CD14-positive monocyte (primary cell): ENCODE measurements around the gene RERE. TPM values are rescaled to one million over a fixed set of nuclear protein-coding genes. Genes with fewer than 3 reads are reported as not detected.

ENCODE experiments used
- DNase-seq, 3 donors: peaks; one replicate each; pipeline ENCODE4 v3.0.0-alpha.2; 2011 to 2022
- H2AFZ ChIP-seq: 2 replicates; pipeline ENCODE4 v1.6.0; 2012; ENCODE audit warnings: mild to moderate bottlenecking, low read depth, low read length, inconsistent platforms; ENCODE audit not compliant: insufficient read depth, poor library complexity, severe bottlenecking
- H3K27ac ChIP-seq, 2 donors: 1 replicate in 1 of 2; 2 replicates in 1 of 2; pipeline ENCODE4 v1.5.1; 2012 to 2013; ENCODE audit warnings: low read length in 2 of 2, control low read depth in 1 of 2, inconsistent platforms in 1 of 2, low read depth in 1 of 2, mild to moderate bottlenecking in 1 of 2
- H3K27me3 ChIP-seq, 2 donors: one replicate each; pipeline versions ENCODE4 v1.6.0 to v1.6.1; 2011 to 2013; ENCODE audit warnings: low read length in 2 of 2; ENCODE audit not compliant: control insufficient read depth in 2 of 2, insufficient read depth in 2 of 2
- H3K36me3 ChIP-seq, 2 donors: replicated peaks in 1 of 2; 1 replicate in 1 of 2; 2 replicates in 1 of 2; pipeline versions ENCODE4 v1.5.1 to v1.6.1; 2012 to 2013; ENCODE audit warnings: low read length in 2 of 2, control low read depth in 1 of 2, inconsistent platforms in 1 of 2, mild to moderate bottlenecking in 1 of 2; ENCODE audit not compliant: insufficient read depth in 2 of 2, control insufficient read depth in 1 of 2
- H3K4me1 ChIP-seq, 2 donors: 1 replicate in 1 of 2; 2 replicates in 1 of 2; pipeline versions ENCODE4 v1.5.1 to v1.6.1; 2012 to 2013; ENCODE audit warnings: low read length in 2 of 2, control low read depth in 1 of 2, inconsistent platforms in 1 of 2, mild to moderate bottlenecking in 1 of 2, moderate library complexity in 1 of 2; ENCODE audit not compliant: insufficient read depth in 2 of 2, control insufficient read depth in 1 of 2
- H3K4me2 ChIP-seq: replicated peaks from 2 replicates; pipeline ENCODE3; 2012; ENCODE audit warnings: low read length, moderate library complexity, mild to moderate bottlenecking; ENCODE audit not compliant: poor library complexity, severe bottlenecking; ENCODE audit errors: extremely low read depth
- H3K4me3 ChIP-seq, 3 experiments: fragments of 200-600 bp in 1 of 3; sonication (generic) in 1 of 3; replicated peaks in 1 of 3; 1 replicate in 2 of 3; 2 replicates in 1 of 3; pipeline ENCODE4 v1.5.1; 2011 to 2013; ENCODE audit warnings: low read length in 3 of 3, mild to moderate bottlenecking in 3 of 3, control low read depth in 2 of 3, low read depth in 2 of 3, inconsistent platforms in 1 of 3, moderate library complexity in 1 of 3
- H3K79me2 ChIP-seq: 2 replicates; pipeline ENCODE4 v1.6.0; 2012; ENCODE audit warnings: mild to moderate bottlenecking, control low read depth, inconsistent platforms, low read length, moderate library complexity; ENCODE audit not compliant: insufficient read depth
- H3K9ac ChIP-seq: 2 replicates; pipeline ENCODE4 v1.6.0; 2017; ENCODE audit warnings: low read length, mild to moderate bottlenecking; ENCODE audit not compliant: insufficient read depth, poor library complexity, severe bottlenecking
- H3K9me3 ChIP-seq, 2 donors: replicated peaks in 1 of 2; 1 replicate in 1 of 2; 2 replicates in 1 of 2; pipeline versions ENCODE4 v1.5.1 to v1.6.1; 2012 to 2013; ENCODE audit warnings: low read length in 2 of 2, control low read depth in 1 of 2; ENCODE audit not compliant: control insufficient read depth in 1 of 2, insufficient read depth in 1 of 2
- H4K20me1 ChIP-seq: 2 replicates; pipeline ENCODE4 v1.6.0; 2012; ENCODE audit warnings: mild to moderate bottlenecking, low read length, control low read depth, moderate library complexity; ENCODE audit not compliant: insufficient read depth
- H3K27ac Mint-ChIP-seq, 7 donors: one replicate each; pipeline ENCODE4 v1.8.0; 2020; ENCODE audit warnings: mild to moderate bottlenecking in 7 of 7, mixed read lengths in 7 of 7, moderate library complexity in 6 of 7, inconsistent platforms in 2 of 7
- H3K27me3 Mint-ChIP-seq, 3 donors: one replicate each; pipeline ENCODE4 v1.8.0; 2021 to 2022; ENCODE audit warnings: low read depth in 3 of 3, mild to moderate bottlenecking in 3 of 3, mixed read lengths in 3 of 3, moderate library complexity in 3 of 3, inconsistent platforms in 1 of 3
- H3K36me3 Mint-ChIP-seq, 2 donors: one replicate each; pipeline ENCODE4 v1.8.0; 2020; ENCODE audit warnings: mixed read lengths in 2 of 2, inconsistent platforms in 1 of 2, mild to moderate bottlenecking in 1 of 2
- H3K4me1 Mint-ChIP-seq: one replicate; pipeline ENCODE4 v1.8.0; 2020; ENCODE audit warnings: mild to moderate bottlenecking, mixed read lengths
- H3K4me3 Mint-ChIP-seq, 2 donors: one replicate each; pipeline ENCODE4 v1.8.0; 2020; ENCODE audit warnings: mild to moderate bottlenecking in 2 of 2, mixed read lengths in 2 of 2, moderate library complexity in 1 of 2
- H3K9me3 Mint-ChIP-seq, 7 donors: one replicate each; pipeline ENCODE4 v1.8.0; 2020 to 2022; ENCODE audit warnings: mixed read lengths in 7 of 7, mild to moderate bottlenecking in 6 of 7, moderate library complexity in 6 of 7, inconsistent platforms in 2 of 7
- WGBS: methylation state at CpG from one replicate; pipeline ENCODE4 v1.1.5; 2013; ENCODE audit warnings: missing lambda C conversion rate; ENCODE audit not compliant: insufficient coverage; 5-methylcytosine and 5-hydroxymethylcytosine counted together
- intact Hi-C, 2 donors: fragments of 100-400 bp; cut with micrococcal nuclease; formaldehyde crosslinking; loops; one replicate each; pipeline versions ENCODE4 v1.15.0 to v1.15.1; 2023
- polyA plus RNA-seq, 3 donors: library from polyadenylated mRNA; depleted of rRNA in 1 of 3; unstranded in 2 of 3; stranded (reverse) in 1 of 3; fragments of 300-500 nt in 2 of 3; fragments of >200 nt in 1 of 3; fragmentation: Illumina TruSeq in 2 of 3; gene quantifications; 1 replicate in 2 of 3; 2 replicates in 1 of 3; pipeline ENCODE4 v1.2.3, GENCODE V29; 2012 to 2021
- TF ChIP-seq, protein P1 (sequence below): fragments of 200-600 bp; IDR thresholded peaks from one replicate; pipeline ENCODE4 v1.8.0; 2022; ENCODE audit warnings: antibody characterized with exemption, mild to moderate bottlenecking

The RERE gene
- polyA plus RNA-seq, 3 donors = 1.2 to 19.4 (median 3.8) TPM

DNA sequence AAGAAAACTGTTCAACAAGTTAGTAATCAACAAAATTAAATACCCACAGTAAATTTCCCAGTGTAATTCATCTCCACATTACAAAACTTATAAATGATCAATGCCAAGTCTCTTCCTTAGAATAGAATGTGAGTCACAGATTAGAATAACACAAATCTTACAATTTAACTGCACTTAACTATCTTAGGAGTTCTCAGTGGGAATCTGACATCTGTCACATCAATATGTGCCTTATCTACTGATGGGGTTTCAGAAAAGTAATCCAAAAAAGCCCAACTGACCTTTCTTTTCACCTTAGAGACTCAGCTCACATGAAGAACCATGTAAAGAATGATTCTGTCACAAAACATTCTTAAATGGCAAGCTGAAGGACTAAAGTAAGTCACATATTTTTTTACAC is 141.4 kb downstream of the RERE start:
- Histone ChIP-seq H2AFZ (no peak overlapping the region), H3K36me3 (no peaks in the 10 kb centered on the region), H3K27ac (no peak overlapping the region), H3K9ac (no peak overlapping the region), H3K27me3 (no peaks in the 10 kb centered on the region), H3K79me2 (peaks cover 9% of the 10 kb centered on the region), H3K9me3 (no peaks in the 10 kb centered on the region), H3K4me2 (no peak overlapping the region), H4K20me1 (no peaks in the 10 kb centered on the region), H3K4me1 (peaks cover 4 to 14% of the 10 kb centered on the region in 2 donors), H3K4me3 (no peak overlapping the region)
- Mint-ChIP-seq H3K36me3 (no peaks in the 10 kb centered on the region), H3K27me3 (no peaks in the 10 kb centered on the region), H3K27ac (no peak overlapping the region), H3K9me3 (no peaks in the 10 kb centered on the region), H3K4me1 (peaks cover 13% of the 10 kb centered on the region), H3K4me3 (no peak overlapping the region)
- TF ChIP-seq, protein P1, sequence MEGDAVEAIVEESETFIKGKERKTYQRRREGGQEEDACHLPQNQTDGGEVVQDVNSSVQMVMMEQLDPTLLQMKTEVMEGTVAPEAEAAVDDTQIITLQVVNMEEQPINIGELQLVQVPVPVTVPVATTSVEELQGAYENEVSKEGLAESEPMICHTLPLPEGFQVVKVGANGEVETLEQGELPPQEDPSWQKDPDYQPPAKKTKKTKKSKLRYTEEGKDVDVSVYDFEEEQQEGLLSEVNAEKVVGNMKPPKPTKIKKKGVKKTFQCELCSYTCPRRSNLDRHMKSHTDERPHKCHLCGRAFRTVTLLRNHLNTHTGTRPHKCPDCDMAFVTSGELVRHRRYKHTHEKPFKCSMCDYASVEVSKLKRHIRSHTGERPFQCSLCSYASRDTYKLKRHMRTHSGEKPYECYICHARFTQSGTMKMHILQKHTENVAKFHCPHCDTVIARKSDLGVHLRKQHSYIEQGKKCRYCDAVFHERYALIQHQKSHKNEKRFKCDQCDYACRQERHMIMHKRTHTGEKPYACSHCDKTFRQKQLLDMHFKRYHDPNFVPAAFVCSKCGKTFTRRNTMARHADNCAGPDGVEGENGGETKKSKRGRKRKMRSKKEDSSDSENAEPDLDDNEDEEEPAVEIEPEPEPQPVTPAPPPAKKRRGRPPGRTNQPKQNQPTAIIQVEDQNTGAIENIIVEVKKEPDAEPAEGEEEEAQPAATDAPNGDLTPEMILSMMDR = no peak
- no peak for DNase-seq
- intact Hi-C loops = no loop called here

DNA sequence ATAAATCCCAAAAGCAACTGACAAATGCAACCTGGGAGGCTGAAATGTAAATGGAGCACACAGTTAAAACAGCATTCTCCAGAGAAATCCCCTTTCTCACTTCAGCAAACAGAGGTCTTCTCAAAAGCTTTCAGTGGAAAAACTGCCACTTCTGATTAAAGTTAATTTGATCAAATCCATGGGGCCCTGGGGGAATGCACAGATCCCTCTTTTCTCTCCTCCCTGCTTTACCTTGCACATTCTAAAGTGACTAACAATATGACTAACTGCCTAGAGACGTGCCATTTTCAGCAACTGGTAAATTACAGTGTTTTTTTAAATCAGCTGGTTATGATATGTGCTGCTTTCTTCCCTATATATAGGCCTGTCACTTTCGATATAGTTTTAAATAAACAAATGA is 142.5 kb downstream of the RERE start:
- TF ChIP-seq, protein P1 = no peak
- no peak for DNase-seq
- Histone ChIP-seq H3K27ac (no peak overlapping the region), H3K9ac (no peak overlapping the region), H3K27me3 (no peaks in the 10 kb centered on the region), H2AFZ (peak overlapping the region; percentile 8), H3K9me3 (no peaks in the 10 kb centered on the region), H3K4me2 (no peak overlapping the region), H3K36me3 (no peaks in the 10 kb centered on the region), H3K4me1 (peaks cover 4 to 17% of the 10 kb centered on the region in 2 donors), H3K4me3 (no peak overlapping the region), H3K79me2 (peaks cover 8% of the 10 kb centered on the region), H4K20me1 (no peaks in the 10 kb centered on the region)
- H3K27me3 Mint-ChIP-seq = no peaks in the 10 kb centered on the region
- no CpG with 5 or more reads among the region's 2 CpGs for WGBS
- H3K36me3 Mint-ChIP-seq = no peaks in the 10 kb centered on the region
- intact Hi-C loops = loop anchor here in 1 of 2 donors (5.0 kb wide), 1 partner anchor 113 kb away; no protein-coding TSS in a partner anchor
- H3K9me3 Mint-ChIP-seq = no peaks in the 10 kb centered on the region
- peaks cover 21% of the 10 kb centered on the region for H3K4me1 Mint-ChIP-seq
- no peak overlapping the region for H3K4me3 Mint-ChIP-seq
- peak overlapping the region in 2 of 7 donors; percentile 52 for H3K27ac Mint-ChIP-seq
